T1000 (cell line): ENCODE results near the gene SULT1E1.

ENCODE experiments used
- DNase-seq: peaks from one replicate; lab custom pipeline; 2025; ENCODE audit warnings: mixed read lengths; lab: John Stamatoyannopoulos, UW

SULT1E1 gene

GRCh38 chr4:69860052-69860451 lies at the start of gene SULT1E1:
SULT1E1 (minus strand) TSS chr4:69860145; CDS start chr4:69857644, 2,501 bp downstream.
- DNase-seq, result no peak

GRCh38 chr4:69909195-69909594 lies 49.2 kb upstream of the SULT1E1 start:
- no peak for DNase-seq

- no peak for DNase-seq
Measured at GRCh38 chr4:69907151-69907550, 47.2 kb upstream of the SULT1E1 start.

GRCh38 chr4:69896530-69897116 lies 36.7 kb upstream of the SULT1E1 start:
- DNase-seq, result no peak

GRCh38 chr4:69894721-69895120 lies 34.8 kb upstream of the SULT1E1 start:
- DNase-seq, result no peak

- no peak for DNase-seq
Measured at GRCh38 chr4:69894186-69894585, 34.2 kb upstream of the SULT1E1 start.

- DNase-seq, result no peak
Measured at GRCh38 chr4:69888336-69888735, 28.4 kb upstream of the SULT1E1 start.

- no peak for DNase-seq
Measured at GRCh38 chr4:69882150-69882549, 22.2 kb upstream of the SULT1E1 start.

- no peak for DNase-seq
Measured at GRCh38 chr4:69881173-69881773, 21.3 kb upstream of the SULT1E1 start.

- DNase-seq, result no peak
Measured at GRCh38 chr4:69878250-69878649, 18.3 kb upstream of the SULT1E1 start.

GRCh38 chr4:69877453-69877852 lies 17.5 kb upstream of the SULT1E1 start:
- DNase-seq, result no peak

- DNase-seq, result no peak
Measured at GRCh38 chr4:69876071-69876470, 16.1 kb upstream of the SULT1E1 start.

GRCh38 chr4:69875576-69875975 lies 15.6 kb upstream of the SULT1E1 start:
- DNase-seq, result no peak

- DNase-seq, result no peak
Measured at GRCh38 chr4:69874507-69874906, 14.6 kb upstream of the SULT1E1 start.

GRCh38 chr4:69861756-69862155 lies 1.8 kb upstream of the SULT1E1 start:
- DNase-seq, result no peak

GRCh38 chr4:69860521-69861298 lies 765 bp upstream of the SULT1E1 start:
- DNase-seq, result no peak

- DNase-seq, result no peak
Measured at GRCh38 chr4:69859140-69859685, 732 bp downstream of the SULT1E1 start.

- DNase-seq, result no peak
Measured at GRCh38 chr4:69858690-69859089, 1.3 kb downstream of the SULT1E1 start.

- no peak for DNase-seq
Measured at GRCh38 chr4:69855822-69856221, 4.1 kb downstream of the SULT1E1 start.

- no peak for DNase-seq
Measured at GRCh38 chr4:69849969-69850368, 10.0 kb downstream of the SULT1E1 start.

- no peak for DNase-seq
Measured at GRCh38 chr4:69849297-69849696, 10.6 kb downstream of the SULT1E1 start.

- DNase-seq, result no peak
Measured at GRCh38 chr4:69848028-69848427, 11.9 kb downstream of the SULT1E1 start.

GRCh38 chr4:69843932-69844331 lies 16.0 kb downstream of the SULT1E1 start:
- no peak for DNase-seq
